Measurements from ENCODE around the gene HHAT. TPM values are rescaled to one million over a fixed set of nuclear protein-coding genes. Genes with fewer than 3 reads are reported as not detected.

Gene HHAT
- total RNA-seq, 2 donors from 2014 or later, result 1.6 to 2.0 TPM

DNA sequence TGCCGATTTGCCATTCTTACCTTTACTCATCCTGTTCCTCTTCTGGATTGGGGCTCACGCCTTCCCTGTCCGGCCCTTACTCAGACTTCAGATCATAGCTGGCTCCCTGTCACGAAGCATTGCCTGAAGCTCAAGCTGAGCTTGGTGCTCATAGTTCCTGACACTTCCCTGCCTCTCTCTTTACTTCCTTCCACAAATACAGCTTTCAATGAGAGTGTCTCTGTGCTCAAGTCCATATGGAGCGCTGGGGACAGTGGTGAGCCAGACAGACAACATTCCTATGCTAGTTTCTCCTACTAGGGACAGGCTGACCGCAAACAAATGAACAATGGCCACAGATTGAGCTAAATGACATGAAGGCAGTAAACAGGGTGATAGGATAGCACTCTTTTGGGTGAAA, 38.1 kb downstream of the HHAT start:
- H3K27ac ChIP-seq, result no peak overlapping the region
- H3K27me3 ChIP-seq, result no peaks in the 10 kb centered on the region
- no peak for TF ChIP-seq CTCF (IDR thresholded peaks at IDR 0.05)
- H3K36me3 ChIP-seq, result no peaks in the 10 kb centered on the region
- no peaks in the 10 kb centered on the region for H3K9me3 ChIP-seq
- DNase-seq (ENCODE audit: low spot score), result no peak
- peaks cover 0 to 12% of the 10 kb centered on the region in 2 donors for H3K4me1 ChIP-seq
- no peak overlapping the region for H3K4me3 ChIP-seq

- TF ChIP-seq CTCF (IDR thresholded peaks at IDR 0.05), result no peak
- Histone ChIP-seq H3K9me3 (no peaks in the 10 kb centered on the region), H3K4me1 (peaks cover 0 to 10% of the 10 kb centered on the region in 2 donors), H3K36me3 (no peaks in the 10 kb centered on the region), H3K27me3 (no peaks in the 10 kb centered on the region), H3K4me3 (no peak overlapping the region), H3K27ac (no peak overlapping the region)
- DNase-seq (ENCODE audit: low spot score), result no peak
Measured at GRCh38 chr1:210367566-210367965, 38.9 kb downstream of the HHAT start.

- TF ChIP-seq CTCF (IDR thresholded peaks at IDR 0.05), result no peak
- DNase-seq (ENCODE audit: low spot score), result no peak
- no peaks in the 10 kb centered on the region for H3K9me3 ChIP-seq
- no peak overlapping the region for H3K27ac ChIP-seq
- H3K4me1 ChIP-seq, result no peaks in the 10 kb centered on the region
- no peaks in the 10 kb centered on the region for H3K27me3 ChIP-seq
- no peaks in the 10 kb centered on the region for H3K36me3 ChIP-seq
- no peak overlapping the region for H3K4me3 ChIP-seq
Measured at GRCh38 chr1:210369425-210369824, 40.7 kb downstream of the HHAT start.

GRCh38 chr1:210371916-210372315, 43.2 kb downstream of the HHAT start:
- Histone ChIP-seq H3K36me3 (no peaks in the 10 kb centered on the region), H3K9me3 (no peaks in the 10 kb centered on the region), H3K4me1 (no peaks in the 10 kb centered on the region), H3K27me3 (no peaks in the 10 kb centered on the region), H3K27ac (no peak overlapping the region), H3K4me3 (no peak overlapping the region)
- TF ChIP-seq CTCF (IDR thresholded peaks at IDR 0.05), result no peak
- DNase-seq (ENCODE audit: low spot score), result no peak

DNA sequence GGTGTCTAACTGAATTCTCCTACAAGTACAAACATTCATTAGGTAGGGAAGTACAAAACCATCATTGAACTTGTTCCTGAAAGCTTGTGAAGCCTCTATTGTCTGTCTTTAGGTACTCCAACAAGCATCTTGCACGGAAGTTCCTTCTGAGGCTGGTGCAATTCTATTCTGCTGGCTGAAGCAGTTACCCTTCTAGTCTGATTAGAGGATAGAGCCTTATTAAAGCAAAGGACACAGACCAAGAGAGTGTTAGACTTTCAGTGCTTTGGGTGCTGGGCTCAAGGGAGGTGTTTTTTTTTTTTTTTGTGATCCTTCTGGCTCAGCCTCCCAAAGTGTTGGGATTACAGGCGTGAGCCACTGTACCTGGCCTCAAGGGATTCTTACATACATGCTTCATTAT, 43.8 kb downstream of the HHAT start:
- Histone ChIP-seq H3K9me3 (no peaks in the 10 kb centered on the region), H3K4me1 (no peaks in the 10 kb centered on the region), H3K27ac (no peak overlapping the region), H3K27me3 (no peaks in the 10 kb centered on the region), H3K4me3 (no peak overlapping the region), H3K36me3 (no peaks in the 10 kb centered on the region)
- no peak for TF ChIP-seq CTCF (IDR thresholded peaks at IDR 0.05)
- no peak for DNase-seq (ENCODE audit: low spot score)

DNA sequence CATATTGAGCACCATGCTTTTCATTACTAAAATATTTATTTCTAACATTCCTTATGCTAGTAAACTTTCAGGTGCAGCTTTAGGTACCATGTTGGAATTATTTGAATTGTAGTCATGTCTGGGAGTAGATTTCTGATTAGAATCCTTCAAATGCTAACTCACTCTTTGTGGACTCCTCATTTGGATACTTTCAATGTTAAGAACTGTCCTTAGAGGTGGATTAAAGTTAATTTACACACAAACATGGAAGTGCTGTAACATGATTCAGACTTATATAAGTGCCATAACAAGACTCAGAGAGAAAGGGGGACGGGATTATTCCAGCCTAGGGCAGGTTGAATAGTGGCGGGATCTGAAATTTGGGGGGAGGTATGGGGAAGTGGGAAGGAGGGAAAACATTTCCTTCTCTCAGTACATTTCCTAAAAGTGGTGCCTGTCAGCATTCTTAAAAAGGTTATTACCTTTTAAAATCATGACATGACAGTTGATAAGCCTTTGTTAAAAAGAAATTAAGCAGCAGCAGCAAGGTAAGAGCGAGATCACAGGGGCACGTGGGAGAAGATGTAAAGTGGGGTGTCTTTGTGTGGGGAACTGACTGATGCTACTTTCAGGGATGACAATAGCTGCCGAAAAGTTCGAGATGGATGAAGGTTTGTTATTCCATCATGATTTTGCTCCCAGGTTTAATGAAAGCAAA, 44.4 kb downstream of the HHAT start:
- no peak for TF ChIP-seq CTCF (IDR thresholded peaks at IDR 0.05)
- DNase-seq (ENCODE audit: low spot score), result no peak
- Histone ChIP-seq H3K4me3 (no peak overlapping the region), H3K9me3 (no peaks in the 10 kb centered on the region), H3K27ac (peak overlapping the region in 1 of 2 donors; percentile 9), H3K36me3 (no peaks in the 10 kb centered on the region), H3K27me3 (no peaks in the 10 kb centered on the region), H3K4me1 (no peaks in the 10 kb centered on the region)

Measured in right atrium auricular region (tissue), 2 donors.